Head of caudate nucleus (tissue), 42 donors: ENCODE results near the gene STUB1.

Experiments
- DNase-seq, 42 donors: peaks; one replicate each; pipeline versions ENCODE4 v3.0.0 to v3.0.0-alpha.2; 2020 to 2021; ENCODE audit warnings: mixed read lengths in 7 of 42
- intact Hi-C: fragments of 100-400 bp; cut with DNase I; formaldehyde crosslinking; loops from one replicate; pipeline ENCODE4 v1.15.0; 2022

The STUB1 gene

GRCh38 chr16:642189-643049 lies 37.8 kb upstream of the STUB1 start:
- intact Hi-C loops = no loop called here
- peak in 28 of 42 donors; percentile 27 to 78 (median 54) for DNase-seq

DNA sequence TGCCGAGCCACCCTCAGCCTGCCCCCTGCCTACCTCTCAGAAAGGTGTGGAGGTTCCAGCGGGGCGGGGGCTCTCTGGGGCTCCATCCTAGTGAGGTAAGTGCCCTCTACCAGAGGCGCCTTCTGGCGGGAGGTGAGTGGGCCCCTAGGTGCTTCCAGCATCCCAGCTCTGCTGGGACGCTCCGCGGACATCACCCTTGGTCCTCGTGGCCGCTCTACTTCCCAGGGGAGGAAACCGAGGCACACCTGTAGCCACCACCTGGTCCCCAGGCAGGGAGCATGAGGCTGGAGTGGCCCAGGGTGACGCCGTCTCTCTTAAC lies 37.2 kb upstream of the STUB1 start:
- intact Hi-C loops = no loop called here

GRCh38 chr16:644556-644955 lies 35.7 kb upstream of the STUB1 start:
- DNase-seq = no peak
- intact Hi-C loops = no loop called here

More for the DNA sequence above, 37.2 kb upstream of the STUB1 start:
- no peak for DNase-seq

GRCh38 chr16:645852-646678 lies 34.1 kb upstream of the STUB1 start:
- DNase-seq = no peak
- intact Hi-C loops = no loop called here

- intact Hi-C loops = no loop called here
- DNase-seq = no peak
These were observed 33.5 kb upstream of the STUB1 start for GRCh38 chr16:646679-647172.

GRCh38 chr16:647173-647902 lies 32.9 kb upstream of the STUB1 start:
- intact Hi-C loops = no loop called here
- DNase-seq = no peak

DNA sequence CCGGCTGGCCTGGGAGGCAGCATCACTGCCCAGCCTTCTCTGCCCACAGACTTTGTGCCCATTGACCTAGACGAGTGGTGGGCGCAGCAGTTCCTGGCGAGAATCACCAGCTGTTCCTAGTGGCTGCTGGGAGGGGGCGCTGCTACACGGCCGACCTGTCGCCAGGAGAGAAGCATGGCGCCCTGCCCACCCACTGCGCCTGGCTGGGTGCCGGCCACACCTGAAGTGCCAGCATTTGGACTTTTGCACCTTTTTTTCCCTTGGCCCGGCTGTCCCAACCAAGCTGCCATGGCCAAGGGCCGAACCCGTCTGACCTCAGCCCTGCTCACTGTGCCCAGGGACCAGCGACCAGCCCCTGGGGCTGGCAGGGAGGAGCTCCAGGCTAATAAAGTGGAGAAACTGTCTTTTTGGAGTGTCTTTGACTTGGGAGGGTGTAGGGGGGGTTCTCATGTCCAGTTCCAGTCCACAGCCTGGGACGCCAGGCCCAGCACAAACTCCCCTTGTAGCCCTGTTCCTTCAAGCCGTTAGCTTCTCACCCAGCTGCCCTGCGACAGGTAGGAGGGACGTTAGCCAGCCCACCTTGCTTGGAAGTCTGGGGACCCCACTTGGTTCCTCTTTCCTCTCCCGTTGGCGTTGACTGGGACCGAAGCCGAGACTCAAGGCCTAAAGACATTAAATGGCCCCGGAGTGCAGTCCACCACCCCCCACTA lies 32.0 kb upstream of the STUB1 start:
- intact Hi-C loops = no loop called here
- peak in 9 of 42 donors; percentile 33 to 66 (median 40) for DNase-seq

DNA sequence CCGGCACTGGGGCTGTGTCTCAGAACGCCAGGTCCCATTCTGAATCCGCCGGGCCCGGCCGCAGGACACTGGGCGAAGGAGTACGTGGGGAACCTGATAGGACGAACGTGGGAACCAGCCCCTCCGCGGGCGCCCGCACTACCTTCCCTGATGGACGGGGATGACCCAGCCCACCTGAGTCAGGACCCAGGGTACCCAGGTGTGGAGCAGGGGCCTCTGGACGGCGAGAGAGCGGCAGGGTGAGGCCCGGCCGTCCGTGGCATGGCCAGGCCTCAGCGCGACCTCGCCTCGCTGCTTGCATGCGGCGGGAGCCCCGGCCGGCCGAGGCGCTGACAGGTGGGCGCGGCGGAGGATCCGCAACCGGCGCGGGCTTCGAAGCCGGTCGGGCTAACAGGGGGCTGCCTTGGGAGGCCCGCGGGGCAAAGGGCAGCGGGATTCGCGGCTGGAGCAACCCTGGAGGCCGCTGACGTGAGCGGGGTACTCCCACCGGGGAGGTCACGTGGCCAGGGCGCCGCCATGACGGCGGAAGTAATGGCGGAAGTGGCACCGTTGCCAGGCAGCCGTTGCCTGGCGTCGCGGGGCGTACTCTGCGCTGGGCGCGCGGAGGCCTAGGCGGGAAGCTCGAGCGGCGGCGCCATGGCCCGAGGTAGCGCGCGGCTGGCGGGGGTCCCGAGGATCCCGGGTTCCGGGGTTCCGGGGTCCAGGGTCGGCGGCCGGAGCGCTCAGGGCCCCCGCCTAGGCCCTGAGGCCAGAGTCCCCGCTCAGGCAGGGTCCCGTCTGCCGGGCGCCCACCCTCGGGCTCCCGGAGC lies 31.2 kb upstream of the STUB1 start, which contains the start of gene WDR90:
TSS of gene WDR90 (plus strand) at position 585 of the 809 bp plus-strand sequence. CDS start at position 637, 52 bp downstream.
- intact Hi-C loops = no loop called here
- peak; percentile 91 to 99 (median 98) for DNase-seq

GRCh38 chr16:649631-650030 lies 30.6 kb upstream of the STUB1 start:
- no peak for DNase-seq
- intact Hi-C loops = no loop called here

DNA sequence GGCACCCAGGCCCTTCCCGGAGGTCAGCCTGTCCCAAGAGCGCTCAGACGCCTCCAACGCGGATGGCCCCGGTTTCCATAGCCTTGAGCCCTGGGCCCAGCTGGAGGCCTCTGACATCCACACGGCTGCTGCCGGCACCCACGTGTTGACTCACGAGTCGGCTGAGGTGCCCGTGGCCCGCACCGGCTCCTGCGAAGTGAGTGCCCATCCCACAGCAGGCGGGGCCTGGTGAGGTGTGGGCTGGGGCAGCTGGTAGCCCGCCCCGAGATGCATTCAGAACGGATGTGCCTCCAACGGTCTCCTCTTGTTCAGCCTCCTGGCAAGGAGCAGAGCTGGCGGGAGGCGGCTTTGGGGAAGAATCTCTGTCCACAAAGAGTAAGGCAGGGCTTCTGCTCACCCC lies 28.4 kb upstream of the STUB1 start:
- DNase-seq = no peak
- intact Hi-C loops = no loop called here

DNA sequence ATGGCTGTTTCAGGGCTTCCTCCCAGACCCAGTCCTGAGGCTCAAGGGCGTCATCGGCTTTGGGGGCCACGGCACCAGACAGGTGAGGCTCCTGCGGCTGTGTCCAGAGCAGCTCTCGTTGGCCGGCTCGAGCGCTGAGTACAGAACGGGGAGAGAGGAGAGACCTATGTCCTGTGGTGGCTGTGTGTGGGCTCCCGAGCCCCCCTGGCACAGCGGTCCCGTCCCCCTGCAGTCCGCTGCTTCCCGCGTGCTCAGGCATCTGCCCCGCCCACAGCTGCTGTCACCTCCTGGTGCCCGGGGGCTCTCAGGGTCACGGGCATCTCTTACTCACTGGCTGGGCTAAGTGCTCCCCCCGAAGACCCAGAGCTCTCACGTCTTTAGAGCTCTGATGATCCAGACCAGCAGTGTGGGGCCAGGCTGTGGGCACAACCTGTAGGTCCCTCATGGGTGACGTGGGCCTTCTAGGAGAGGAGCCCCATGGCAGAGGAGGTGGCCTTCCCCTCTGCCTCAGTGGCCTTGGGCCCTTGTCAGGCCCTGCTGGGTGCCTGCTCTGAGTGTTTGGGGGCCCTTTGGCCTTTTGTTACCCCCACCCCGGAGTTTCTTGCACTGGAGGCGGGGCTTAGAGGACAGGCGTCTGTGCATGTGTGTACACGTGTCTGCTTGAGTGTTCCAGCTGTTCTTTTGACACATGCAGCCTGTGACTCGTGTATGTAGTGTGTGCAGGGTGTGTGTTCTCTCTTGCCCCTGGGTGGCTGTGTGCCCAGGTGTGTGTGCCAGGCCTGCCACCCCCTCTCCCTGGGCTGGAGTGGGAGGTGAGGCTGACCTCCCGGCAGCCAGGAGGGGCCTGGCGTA lies 27.5 kb upstream of the STUB1 start:
- intact Hi-C loops = no loop called here
- no peak for DNase-seq

DNA sequence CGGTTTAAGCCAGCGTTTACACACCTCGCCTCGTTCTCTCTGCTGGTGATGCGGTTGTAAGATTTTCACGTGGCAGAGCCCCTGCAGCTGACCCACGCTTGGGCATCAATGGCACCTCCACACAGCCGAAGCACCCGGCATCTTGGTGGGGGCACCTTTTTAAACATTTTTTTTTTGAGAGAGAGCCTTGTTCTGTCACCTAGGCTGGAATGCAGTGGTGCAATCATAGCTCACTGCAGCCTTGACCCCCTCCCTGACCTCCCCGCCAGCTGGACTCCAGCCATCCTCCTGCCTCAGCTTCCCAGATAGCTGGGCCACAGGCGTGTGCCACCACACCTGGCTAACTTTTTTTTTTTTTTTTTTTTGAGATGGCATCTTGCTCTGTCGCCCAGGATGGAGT lies 26.2 kb upstream of the STUB1 start:
- intact Hi-C loops = no loop called here
- DNase-seq = no peak

- intact Hi-C loops = no loop called here
- DNase-seq = no peak
These were observed 22.7 kb upstream of the STUB1 start for GRCh38 chr16:657487-657886.

DNA sequence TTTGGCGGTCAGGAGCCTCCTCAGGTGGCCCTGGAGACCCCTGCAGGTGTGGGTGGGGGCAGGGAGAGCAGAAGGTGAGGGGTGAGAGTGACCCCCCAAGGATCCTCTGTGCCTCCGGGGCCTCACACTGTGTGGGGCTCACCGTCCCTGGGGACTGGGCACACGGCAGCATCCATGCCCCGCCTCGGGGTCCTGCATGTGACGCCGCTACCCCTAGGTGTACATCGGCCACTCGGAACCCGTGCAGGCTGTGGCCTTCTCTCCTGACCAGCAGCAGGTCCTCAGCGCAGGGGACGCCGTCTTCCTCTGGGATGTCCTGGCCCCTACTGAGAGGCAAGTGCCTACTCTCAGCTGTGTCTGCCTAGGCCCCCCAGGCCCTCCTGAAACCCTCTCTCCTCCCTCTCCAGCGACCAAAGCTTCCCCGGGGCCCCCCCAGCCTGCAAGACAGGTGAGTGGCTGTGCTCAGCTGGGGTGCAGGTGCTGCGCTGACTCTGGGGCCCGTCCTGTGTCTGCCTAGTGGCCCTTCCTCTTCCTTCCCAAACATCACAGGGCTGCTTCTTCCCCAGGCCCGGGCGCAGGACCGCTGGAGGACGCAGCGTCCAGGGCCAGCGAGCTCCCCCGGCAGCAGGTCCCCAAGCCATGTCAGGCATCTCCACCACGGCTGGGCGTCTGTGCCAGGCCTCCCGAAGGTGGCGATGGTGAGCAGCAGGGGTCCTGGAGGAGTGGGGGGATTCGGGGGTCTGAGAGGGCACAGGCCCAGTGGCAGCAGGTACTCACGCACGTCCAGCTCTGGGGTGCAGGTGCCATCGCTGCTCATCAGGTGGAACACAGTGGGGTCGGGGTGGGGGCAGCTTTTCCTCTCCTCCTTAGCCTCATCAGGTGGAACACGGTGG lies 21.3 kb upstream of the STUB1 start:
- intact Hi-C loops = no loop called here
- no peak for DNase-seq

GRCh38 chr16:659618-660017 lies 20.6 kb upstream of the STUB1 start:
- intact Hi-C loops = no loop called here
- no peak for DNase-seq

DNA sequence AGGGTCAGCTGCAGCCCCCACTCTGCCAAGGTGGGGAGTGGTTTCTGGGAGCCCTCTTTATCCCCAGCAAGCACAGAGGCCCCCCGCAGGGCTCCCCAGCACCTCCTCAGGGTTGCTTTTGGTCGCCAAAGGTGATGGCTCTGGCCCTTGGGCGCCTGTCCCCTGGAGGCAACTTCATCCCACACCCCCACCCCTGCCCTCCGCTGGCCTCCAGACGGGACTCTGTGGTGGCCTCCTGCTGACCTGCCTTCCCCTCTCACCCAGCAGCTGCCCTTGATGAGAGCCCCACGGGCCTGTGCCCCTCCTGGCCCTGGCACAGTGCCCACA lies 20.1 kb upstream of the STUB1 start:
- DNase-seq = no peak
- intact Hi-C loops = no loop called here
